ENCODE data around the gene TOR2A.

Gene TOR2A

GRCh38 chr9:127742435-127743088 is 7.5 kb upstream of the TOR2A start:
- no peak for TF ChIP-seq GATA1 (IDR thresholded peaks at IDR 0.05; ENCODE audit: low read depth, low read length)
- TF ChIP-seq POLR2A (IDR thresholded peaks at IDR 0.05; ENCODE audit: low read length) = no peak
- DNase-seq = peak in 1 of 2 experiments; percentile 54

- DNase-seq = no peak
- TF ChIP-seq POLR2A (IDR thresholded peaks at IDR 0.05; ENCODE audit: low read length) (no peak), GATA1 (IDR thresholded peaks at IDR 0.05; ENCODE audit: low read depth, low read length) (no peak)
These were observed 6.8 kb upstream of the TOR2A start for GRCh38 chr9:127741831-127742434.

- TF ChIP-seq GATA1 (IDR thresholded peaks at IDR 0.05; ENCODE audit: low read depth, low read length) (no peak), POLR2A (IDR thresholded peaks at IDR 0.05; ENCODE audit: low read length) (no peak)
- DNase-seq = no peak
These were observed 4.7 kb upstream of the TOR2A start for GRCh38 chr9:127739614-127740330.

- no peak for DNase-seq
- TF ChIP-seq GATA1 (IDR thresholded peaks at IDR 0.05; ENCODE audit: low read depth, low read length) (no peak), POLR2A (IDR thresholded peaks at IDR 0.05; ENCODE audit: low read length) (no peak)
These were observed 3.6 kb upstream of the TOR2A start for GRCh38 chr9:127738666-127739065.

- TF ChIP-seq POLR2A (IDR thresholded peaks at IDR 0.05; ENCODE audit: low read length) (no peak), GATA1 (IDR thresholded peaks at IDR 0.05; ENCODE audit: low read depth, low read length) (no peak)
- DNase-seq = no peak
These were observed 564 bp upstream of the TOR2A start for GRCh38 chr9:127735530-127736185.

- no peak for DNase-seq
- TF ChIP-seq GATA1 (IDR thresholded peaks at IDR 0.05; ENCODE audit: low read depth, low read length) = no peak
- TF ChIP-seq POLR2A (IDR thresholded peaks at IDR 0.05; ENCODE audit: low read length) = no peak
These were observed 797 bp downstream of the TOR2A start for GRCh38 chr9:127734247-127734746.

- no peak for DNase-seq
These were observed 1.5 kb downstream of the TOR2A start for GRCh38 chr9:127733614-127734013.

GRCh38 chr9:127732444-127732843 is 2.6 kb downstream of the TOR2A start:
- no peak for TF ChIP-seq GATA1 (IDR thresholded peaks at IDR 0.05; ENCODE audit: low read depth, low read length)
- no peak for TF ChIP-seq POLR2A (IDR thresholded peaks at IDR 0.05; ENCODE audit: low read length)
- no peak for DNase-seq

More at GRCh38 chr9:127733614-127734013, 1.5 kb downstream of the TOR2A start:
- no peak for TF ChIP-seq POLR2A (IDR thresholded peaks at IDR 0.05; ENCODE audit: low read length)
- no peak for TF ChIP-seq GATA1 (IDR thresholded peaks at IDR 0.05; ENCODE audit: low read depth, low read length)

GRCh38 chr9:127731938-127732337 is 3.2 kb downstream of the TOR2A start:
- TF ChIP-seq GATA1 (IDR thresholded peaks at IDR 0.05; ENCODE audit: low read depth, low read length) (no peak), POLR2A (IDR thresholded peaks at IDR 0.05; ENCODE audit: low read length) (no peak)
- no peak for DNase-seq

GRCh38 chr9:127730799-127731410 is 4.2 kb downstream of the TOR2A start:
- no peak for DNase-seq
- TF ChIP-seq GATA1 (IDR thresholded peaks at IDR 0.05; ENCODE audit: low read depth, low read length) (no peak), POLR2A (IDR thresholded peaks at IDR 0.05; ENCODE audit: low read length) (no peak)

- TF ChIP-seq POLR2A (IDR thresholded peaks at IDR 0.05; ENCODE audit: low read length) = no peak
- TF ChIP-seq GATA1 (IDR thresholded peaks at IDR 0.05; ENCODE audit: low read depth, low read length) = no peak
- no peak for DNase-seq
These were observed 4.8 kb downstream of the TOR2A start for GRCh38 chr9:127730262-127730661.

- TF ChIP-seq POLR2A (IDR thresholded peaks at IDR 0.05; ENCODE audit: low read length) (no peak), GATA1 (IDR thresholded peaks at IDR 0.05; ENCODE audit: low read depth, low read length) (no peak)
These were observed 5.4 kb downstream of the TOR2A start for GRCh38 chr9:127729522-127730256.

GRCh38 chr9:127728808-127729207 is 6.3 kb downstream of the TOR2A start:
- TF ChIP-seq GATA1 (IDR thresholded peaks at IDR 0.05; ENCODE audit: low read depth, low read length) (no peak), POLR2A (IDR thresholded peaks at IDR 0.05; ENCODE audit: low read length) (no peak)
- no peak for DNase-seq

More at GRCh38 chr9:127729522-127730256, 5.4 kb downstream of the TOR2A start:
- no peak for DNase-seq
